GM18909 (cell line): ENCODE data around the gene GOLGB1.

Source experiments
- ATAC-seq: cut with Tn5 transposase; IDR thresholded peaks from one replicate; pipeline ENCODE4 v1.9.1; 2021; ENCODE audit warnings: mild to moderate bottlenecking; ENCODE audit not compliant: unreplicated experiment, poor library complexity

The GOLGB1 gene

DNA sequence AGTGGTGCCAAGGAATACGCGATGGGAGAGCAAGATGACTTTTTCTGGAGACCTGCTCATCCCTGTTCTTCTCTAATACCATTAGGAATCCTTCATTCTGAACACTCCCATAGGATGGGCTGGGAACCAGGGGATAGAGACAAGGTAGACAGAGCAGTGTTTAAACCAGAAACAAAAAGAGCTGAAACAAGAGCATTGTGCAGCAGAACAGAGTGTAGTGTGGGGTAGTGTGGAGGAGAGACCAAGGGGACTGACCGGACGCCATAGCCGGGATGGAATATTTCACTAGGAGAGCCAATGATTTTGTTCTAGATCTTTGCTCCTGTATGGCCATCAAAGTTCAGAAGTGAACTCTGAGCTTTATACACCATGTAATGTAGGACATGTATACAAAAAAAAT, 104.5 kb downstream of the GOLGB1 start:
- ATAC-seq = no peak

DNA sequence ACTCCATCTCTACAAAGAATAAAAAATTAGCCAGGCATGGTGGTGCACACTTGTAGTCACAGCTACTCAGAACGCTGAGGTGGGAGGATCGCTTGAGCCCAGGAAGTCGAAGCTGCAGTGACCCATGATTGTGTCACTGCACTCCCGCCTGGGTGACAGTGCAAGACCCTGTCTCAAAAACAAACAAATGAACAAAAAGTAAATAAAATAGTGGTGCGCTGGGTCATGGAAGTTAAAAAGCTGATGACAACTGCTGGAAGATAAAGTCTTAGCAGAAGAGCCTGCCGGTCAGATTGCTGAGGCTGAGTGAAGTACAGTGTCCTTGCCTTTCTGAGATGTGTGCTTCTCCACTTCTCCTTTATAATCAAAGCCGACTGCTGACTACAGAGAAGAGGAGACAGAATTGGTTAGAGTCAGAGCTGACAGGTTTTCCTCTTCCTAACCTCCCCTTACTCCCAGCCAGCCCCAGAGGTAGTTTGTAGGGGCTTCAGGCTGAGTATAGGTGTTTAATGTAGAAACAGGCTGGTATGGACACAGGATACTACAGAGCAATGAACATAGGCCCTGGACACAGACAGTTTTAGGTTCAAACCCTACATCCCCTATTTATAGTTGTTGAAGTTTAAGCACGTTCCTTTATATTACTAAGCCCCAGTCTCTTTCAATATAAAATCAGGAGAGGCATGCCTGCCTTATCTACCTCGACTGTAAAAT, 106.8 kb downstream of the GOLGB1 start:
- no peak for ATAC-seq

GRCh38 chr3:121641127-121641526, 108.4 kb downstream of the GOLGB1 start:
- no peak for ATAC-seq

- no peak for ATAC-seq
These were observed 111.6 kb downstream of the GOLGB1 start for GRCh38 chr3:121637922-121638321.

- ATAC-seq = no peak
These were observed 119.2 kb downstream of the GOLGB1 start for GRCh38 chr3:121630355-121630754.

- no peak for ATAC-seq
These were observed 119.9 kb downstream of the GOLGB1 start for GRCh38 chr3:121629601-121630000.

DNA sequence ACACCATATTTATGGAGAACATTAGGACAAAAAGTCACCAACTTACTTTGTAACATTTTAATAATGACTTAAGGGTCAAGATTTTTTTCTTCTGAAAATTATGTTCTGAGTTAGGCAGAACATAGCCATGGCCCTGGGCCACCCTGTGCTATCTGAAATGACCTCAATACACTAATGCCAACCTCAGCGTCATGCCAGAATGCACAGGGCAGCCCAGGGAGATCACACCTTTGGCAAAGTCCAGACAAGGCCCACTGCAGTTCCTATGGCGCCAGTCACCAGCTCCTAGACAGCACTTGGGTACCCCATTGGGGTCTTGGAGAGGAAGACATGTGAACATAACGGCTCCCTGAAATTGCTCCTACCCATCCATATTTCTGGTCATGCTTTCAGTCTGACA, 121.9 kb downstream of the GOLGB1 start:
- ATAC-seq = no peak

DNA sequence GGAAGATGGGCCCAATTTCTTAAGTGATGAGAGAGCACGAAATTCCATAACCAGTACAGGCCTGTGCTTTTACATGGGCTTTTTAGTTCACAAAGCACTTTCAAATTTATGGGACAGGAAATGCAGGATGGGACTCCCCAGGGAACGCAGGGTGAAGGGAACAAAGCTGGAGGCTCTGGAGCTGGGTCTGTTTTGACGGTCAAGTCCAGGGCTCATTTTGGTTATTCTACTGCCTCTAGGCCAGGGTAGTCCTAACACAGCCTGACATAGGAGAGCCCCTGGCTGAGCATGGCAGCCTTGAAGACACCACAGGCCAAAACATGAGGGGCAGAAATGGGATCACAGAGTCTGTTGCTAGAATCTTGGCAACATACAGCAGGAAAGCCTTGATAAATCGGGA, 122.3 kb downstream of the GOLGB1 start:
- ATAC-seq = no peak

DNA sequence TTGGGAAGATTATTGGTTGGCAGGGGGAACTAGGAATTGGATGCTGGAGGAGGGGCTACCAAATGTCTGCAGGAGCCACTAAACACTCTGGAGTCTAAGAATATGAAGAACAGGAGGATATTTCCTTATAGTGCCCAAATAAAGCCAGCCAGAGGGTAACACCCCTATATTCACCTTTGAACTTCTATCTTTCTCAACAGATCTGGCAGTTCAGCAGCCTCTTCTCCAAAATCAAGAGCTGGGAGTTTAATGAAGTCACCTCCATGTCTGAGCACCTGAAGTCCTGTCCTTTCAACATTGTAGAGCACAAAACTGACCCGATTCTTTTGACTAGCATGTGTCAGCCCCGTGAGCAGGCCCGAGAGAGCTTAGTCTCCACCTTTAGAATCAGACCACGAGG, 123.0 kb downstream of the GOLGB1 start:
- no peak for ATAC-seq

DNA sequence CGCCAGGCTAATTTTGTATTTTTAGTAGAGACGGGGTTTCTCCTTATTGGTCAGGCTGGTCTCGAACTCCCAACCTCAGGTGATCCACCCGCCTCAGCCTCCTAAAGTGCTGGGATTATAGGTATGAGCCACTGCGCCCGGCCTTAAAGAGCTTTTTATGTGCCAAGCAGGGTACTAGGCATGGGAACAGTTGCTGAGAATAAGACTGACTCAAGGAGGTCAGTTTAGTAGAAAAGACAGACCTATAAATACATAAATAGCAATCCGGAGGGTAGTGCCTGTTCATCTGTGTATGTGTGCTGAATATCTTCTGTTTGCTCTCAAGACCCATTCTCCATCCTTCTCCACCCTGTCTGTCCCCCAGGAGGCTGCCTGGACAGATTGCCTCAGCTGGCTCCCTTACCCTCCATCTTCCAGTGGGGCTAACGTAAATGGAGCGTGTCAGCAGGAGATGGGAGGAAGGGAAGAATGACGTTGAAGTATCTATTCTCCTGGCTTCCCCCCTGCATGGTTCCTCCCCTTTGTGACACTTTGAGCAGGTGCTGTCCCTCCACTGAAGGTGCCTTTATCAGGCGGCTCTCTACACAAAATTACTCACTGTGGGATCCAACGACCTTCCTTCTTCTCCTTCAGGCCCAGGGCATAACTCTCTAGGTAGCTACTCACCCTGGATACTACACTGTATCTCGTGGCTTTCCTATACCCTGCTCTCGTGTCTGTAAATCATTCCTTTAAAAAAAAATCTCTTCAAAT, 125.2 kb downstream of the GOLGB1 start:
- no peak for ATAC-seq

- ATAC-seq = no peak
These were observed 128.1 kb downstream of the GOLGB1 start for GRCh38 chr3:121621491-121621890.

GRCh38 chr3:121619691-121620090, 129.8 kb downstream of the GOLGB1 start:
- ATAC-seq = no peak
